HG03520 (cell line): ENCODE data around the gene LENG8.

Experiments
- ATAC-seq: cut with Tn5 transposase; IDR thresholded peaks from one replicate; pipeline ENCODE4 v1.9.1; 2021; ENCODE audit warnings: mild to moderate bottlenecking, moderate library complexity; ENCODE audit not compliant: unreplicated experiment

Gene LENG8

DNA sequence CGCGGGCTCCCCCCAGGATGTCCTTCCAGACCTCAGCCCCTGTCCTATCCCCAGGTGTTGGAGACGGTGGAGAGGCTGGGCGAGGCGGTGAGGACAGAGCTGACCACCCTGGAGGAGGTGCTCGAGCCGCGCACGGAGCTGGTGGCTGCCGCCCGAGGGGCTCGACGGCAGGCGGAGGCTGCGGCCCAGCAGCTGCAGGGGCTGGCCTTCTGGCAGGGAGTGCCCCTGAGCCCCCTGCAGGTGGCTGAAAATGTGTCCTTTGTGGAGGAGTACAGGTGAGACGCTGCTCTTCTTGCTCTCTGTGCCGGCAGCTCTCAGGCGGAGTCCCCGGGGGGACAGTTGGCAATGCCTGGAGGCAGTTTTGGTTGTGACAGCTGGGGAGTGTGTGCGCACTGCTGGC, 26.9 kb upstream of the LENG8 start:
- ATAC-seq: no peak

GRCh38 chr19:54424201-54424600, 24.8 kb upstream of the LENG8 start:
- no peak for ATAC-seq

DNA sequence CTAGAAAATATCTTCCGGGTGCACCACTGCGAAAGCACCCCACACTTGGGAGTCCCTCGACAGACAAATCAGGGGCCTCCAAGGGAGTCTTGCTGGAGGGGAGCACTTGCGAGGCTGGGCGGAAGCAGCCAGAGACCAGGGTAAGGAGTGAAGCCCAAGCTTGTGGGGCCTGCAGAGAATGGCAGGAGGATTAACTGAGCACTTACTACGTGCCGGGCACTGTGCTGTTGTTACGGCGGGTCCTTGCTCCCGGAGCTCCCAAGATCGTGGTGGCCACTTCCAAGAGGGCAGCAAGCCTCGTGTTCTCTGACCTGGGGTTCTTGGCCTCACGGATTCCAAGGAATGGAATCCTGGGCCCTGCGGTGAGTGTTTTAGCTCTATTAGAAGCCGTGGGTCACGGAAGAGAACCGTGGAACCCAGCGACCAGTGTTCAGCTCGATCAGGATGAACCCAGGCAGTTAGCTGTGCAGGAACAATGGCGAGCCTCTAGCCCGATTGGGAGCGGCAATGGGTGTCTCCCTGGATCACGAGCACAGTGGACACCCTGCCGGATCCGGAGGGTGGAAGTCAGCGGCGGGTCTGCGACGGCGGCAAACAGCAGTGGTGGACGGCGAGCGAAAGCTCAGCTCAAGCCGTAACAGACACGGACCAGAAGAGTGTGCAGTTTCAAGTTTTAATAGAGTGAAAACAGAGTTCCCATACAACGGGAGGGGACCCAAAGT, 24.2 kb upstream of the LENG8 start:
- ATAC-seq: no peak

- no peak for ATAC-seq
Observed at GRCh38 chr19:54425382-54425723, 23.6 kb upstream of the LENG8 start.

DNA sequence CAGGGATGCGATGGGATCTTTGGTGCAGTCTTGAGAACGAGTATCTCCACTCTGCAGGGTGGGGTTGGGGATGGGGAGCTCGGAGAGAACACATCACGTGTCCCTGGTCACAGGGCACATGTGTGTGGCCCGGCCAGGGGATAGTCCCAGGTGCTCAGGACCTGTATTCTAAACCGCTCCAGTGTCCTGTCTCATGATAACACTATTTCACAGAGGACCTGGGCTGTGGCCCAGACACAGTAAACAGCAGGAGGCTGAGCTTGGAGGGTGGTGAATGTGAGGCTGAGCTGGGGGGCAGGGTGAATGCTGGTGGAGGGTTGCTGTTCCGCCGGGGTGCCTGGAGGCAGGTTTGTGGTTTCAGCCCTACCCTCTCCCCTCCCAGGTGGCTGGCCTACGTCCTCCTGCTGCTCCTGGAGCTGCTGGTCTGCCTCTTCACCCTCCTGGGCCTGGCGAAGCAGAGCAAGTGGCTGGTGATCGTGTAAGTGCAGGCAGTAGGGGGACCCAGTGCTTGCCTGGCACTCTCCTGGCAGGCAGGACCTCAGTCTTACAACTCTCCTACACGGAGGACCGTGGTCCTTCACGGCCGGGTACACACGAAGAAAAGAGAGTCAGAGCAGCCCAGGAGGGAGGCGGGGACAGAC, 22.6 kb upstream of the LENG8 start:
- no peak for ATAC-seq

- no peak for ATAC-seq
Observed at GRCh38 chr19:54427586-54427985, 21.4 kb upstream of the LENG8 start.

DNA sequence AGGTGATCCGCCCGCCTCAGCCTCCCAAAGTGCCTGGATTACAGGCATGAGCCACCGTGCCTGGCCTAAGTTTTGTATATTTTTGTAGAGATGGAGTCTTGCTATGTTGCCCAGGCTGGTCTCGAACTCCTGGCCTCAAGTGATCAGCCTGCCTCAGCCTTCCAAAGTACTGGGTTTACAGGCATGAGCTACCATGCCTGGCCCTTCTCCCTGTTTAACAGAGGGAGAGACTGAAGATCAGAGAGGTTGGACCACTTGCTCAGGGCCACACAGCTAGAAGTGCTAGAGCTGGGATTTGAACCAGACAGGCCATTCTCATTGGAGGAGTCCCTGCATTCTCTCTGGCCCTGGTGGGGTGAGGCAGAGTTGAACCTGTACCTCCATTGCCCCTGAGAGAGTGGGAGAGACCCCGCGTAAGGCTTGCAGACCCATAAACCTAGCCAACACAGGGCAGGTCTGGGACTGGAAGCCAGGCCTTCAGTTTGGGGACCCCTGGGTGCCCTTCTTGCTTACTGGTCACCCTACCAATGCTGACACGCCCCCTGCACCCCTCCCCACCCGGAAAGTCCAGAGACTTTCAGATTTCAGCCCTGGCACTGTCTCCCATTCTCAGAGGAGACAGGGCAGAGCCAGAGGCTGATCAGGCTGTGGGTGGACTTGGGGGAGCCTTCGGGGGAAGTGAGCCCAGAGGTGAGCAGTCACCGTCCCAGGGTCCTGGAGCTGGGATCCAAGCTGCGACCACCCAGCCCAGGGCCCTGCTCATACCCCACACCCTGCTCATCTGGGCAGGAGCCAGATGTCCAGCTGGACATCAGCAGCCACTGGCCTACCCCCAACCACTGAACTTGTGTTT, 20.4 kb upstream of the LENG8 start:
- ATAC-seq: no peak

- ATAC-seq: no peak
Observed at GRCh38 chr19:54429176-54429495, 19.9 kb upstream of the LENG8 start.

GRCh38 chr19:54429545-54430227, 19.3 kb upstream of the LENG8 start:
- ATAC-seq: no peak

DNA sequence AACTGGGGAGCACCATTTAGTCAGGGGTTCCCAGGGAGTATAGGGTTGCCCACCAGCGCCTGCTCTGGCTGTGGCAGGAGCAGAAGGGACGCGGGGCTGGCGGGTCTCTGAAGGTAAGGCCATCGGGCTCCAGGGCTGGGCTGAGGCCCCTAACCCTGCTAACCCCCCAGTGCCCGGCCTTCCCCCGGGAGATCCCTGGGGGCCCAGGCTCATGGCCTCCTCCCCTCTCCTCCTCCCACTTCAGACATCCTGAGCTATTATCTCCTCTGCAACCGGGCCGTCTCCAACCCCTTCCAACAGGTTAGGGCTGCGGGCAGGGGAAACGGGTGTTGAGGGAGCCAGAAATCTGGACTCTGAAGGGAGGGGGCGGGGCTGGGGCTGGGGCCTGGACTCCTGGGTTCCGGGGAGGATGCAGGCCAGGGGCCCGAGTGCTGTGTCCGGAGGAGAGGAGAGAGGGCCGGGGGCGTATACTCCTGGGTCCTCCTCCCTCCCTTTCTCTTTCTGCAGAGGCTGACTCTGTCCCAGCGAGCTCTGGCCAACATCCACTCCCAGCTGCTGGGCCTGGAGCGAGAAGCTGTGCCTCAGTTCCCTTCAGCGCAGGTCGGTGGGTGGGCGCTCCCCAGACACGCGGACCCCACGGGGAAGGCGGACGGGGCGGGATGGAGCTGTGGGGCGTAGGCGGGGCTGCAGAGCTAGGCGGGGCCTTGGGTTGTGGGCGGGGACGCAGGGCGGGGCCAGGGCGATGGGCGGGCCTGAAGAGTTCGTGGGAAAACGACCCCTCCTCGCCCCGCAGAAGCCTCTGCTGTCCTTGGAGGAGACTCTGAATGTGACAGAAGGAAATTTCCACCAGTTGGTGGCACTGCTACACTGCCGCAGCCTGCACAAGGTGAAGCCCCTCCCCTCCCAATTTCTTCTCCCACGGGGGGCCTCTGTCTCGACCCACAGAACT, 18.4 kb upstream of the LENG8 start:
- no peak for ATAC-seq

- no peak for ATAC-seq
Observed at GRCh38 chr19:54431255-54431838, 17.7 kb upstream of the LENG8 start.

DNA sequence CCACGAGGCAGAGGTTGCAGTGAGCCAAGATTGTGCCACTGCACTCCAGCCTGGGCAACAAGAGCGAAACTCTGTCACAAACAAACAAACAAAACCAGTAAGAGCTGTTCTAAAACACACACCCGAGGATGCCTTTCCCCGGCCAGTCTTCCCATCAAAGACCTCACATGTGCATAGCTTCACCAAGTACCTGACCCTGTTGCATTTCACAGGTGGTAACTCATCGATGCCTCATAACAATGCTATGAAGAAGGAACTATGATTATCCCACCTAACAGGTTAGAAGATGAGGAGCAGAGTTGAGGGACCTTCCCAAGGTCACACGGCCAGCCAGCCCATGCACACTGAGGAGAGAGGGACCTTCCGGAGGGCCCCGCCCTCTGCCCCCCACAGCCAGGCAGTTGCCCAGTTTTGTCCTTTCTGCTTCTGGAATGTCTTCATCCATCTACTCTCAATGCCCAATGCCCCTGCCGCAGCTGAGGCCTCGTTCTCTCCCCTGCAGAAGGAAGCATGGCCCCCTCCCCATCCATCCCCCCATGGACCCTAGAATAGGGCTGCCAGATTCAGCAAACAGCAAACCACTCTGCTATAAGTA, 16.8 kb upstream of the LENG8 start:
- no peak for ATAC-seq

GRCh38 chr19:54433697-54434096, 15.3 kb upstream of the LENG8 start:
- no peak for ATAC-seq

DNA sequence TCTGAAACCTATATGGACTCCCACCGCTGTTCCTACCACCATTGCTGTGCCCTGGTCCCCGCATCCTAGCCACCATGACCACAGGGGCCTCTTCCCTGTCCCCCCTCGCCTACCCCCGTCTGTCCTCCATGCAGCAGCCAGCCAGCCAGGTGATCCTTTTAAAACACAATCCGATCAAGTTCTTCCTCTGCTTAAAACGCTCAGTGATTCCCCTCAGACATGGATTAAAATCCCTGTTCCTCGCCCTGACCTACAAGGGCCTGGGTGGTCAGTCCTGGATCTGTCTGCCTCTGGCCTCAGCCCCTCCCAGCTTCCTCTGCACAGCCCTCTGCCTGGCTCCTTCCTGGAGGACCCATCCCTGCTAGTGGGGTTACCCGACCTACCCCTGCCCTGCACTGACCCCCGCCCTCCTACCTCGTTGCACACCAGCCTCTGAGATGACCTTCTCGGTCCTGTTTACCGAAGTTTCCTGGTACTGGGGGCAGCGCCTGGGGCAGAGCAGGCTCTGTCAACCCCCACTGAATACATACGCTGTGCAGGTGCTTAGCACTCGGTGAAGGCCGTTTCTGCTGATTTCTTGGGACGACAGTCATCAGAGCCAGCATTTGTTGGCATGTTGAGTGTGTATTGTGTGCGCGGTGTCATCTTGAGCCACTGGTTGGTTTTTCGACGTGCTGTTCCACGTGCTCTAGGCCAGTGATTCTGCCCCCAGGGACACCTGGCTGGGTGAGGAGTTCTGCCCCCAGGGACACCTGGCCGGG, 14.7 kb upstream of the LENG8 start:
- no peak for ATAC-seq

DNA sequence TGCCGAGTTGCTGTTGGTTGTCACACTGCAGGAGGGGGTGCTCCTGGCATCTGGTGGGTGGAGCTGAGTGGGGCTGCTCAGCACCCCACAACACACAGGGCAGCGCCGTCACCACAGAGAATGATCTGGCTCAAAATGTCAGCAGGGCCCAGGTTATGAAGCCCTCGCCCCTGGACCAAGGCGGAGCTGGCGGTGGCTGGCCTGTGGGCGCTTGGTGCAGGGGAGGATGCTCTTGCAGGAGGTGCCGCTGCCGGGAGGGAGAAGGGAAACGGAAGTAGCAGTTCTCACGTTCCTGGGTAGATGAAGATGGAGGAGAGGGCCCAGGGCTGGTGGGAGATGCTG, 14.2 kb upstream of the LENG8 start:
- ATAC-seq: no peak

DNA sequence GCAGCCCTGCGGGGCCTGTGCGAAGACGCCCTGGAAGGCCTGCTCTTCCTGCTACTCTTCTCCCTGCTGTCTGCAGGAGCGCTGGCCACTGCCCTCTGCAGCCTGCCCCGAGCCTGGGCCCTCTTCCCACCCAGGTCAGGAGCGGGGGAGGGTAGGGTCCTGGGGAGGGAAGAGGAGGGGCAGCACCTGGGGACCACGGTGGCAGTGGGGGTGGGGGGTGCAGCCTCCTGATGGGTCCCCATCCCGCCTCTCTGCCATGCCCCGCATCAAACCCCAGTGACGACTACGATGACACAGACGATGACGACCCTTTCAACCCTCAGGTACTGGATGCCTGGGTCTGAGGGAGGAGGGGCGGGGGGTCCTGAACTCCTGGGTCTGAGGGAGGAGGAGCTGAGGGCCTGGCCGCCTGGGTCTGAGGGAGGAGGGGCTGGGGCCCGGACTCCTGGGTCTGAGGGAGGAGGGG, 13.4 kb upstream of the LENG8 start:
- no peak for ATAC-seq

DNA sequence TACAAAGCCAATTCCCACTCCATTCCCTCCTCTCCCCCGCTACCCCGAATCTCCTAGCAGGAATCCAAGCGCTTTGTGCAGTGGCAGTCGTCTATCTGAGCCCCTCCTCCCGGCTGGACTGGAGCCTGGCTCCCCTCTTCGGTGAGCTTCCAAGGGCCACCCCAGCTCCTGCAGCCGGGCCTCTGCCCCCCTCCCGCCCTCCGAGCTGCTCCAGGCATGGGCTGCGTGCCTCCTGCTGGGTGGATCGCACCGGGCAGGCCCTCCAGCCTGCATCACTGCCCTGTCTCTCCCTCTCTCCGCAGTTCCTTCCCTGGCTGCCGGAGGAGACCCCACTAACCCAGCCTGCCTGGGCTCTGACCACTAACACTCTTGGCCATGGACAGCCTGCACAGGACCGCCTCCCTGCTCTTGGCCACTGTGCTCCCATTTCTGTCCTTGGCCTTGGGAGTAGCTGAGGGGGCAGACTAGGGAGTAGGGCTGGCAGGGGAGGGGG, 12.9 kb upstream of the LENG8 start:
- no peak for ATAC-seq

GRCh38 chr19:54436628-54437252, 12.3 kb upstream of the LENG8 start:
- ATAC-seq: no peak
